Skeletal muscle satellite cell (primary cell): ENCODE results near the gene MALRD1.

Experiments used
- H3K27me3 ChIP-seq: 2 replicates; pipeline ENCODE4 v1.7.0; 2013; ENCODE audit warnings: low read length; ENCODE audit not compliant: control insufficient read depth, insufficient read depth
- H3K36me3 ChIP-seq: 2 replicates; pipeline ENCODE4 v1.7.0; 2013; ENCODE audit warnings: mild to moderate bottlenecking, control low read depth, low read length; ENCODE audit not compliant: insufficient read depth
- H3K4me1 ChIP-seq: 2 replicates; pipeline ENCODE4 v1.7.0; 2013; ENCODE audit warnings: low read length; ENCODE audit not compliant: control insufficient read depth, insufficient read depth
- H3K4me2 ChIP-seq: 2 replicates; pipeline ENCODE4 v1.7.0; 2013; ENCODE audit warnings: mild to moderate bottlenecking, low read length
- H3K4me3 ChIP-seq: 2 replicates; pipeline ENCODE4 v1.7.0; 2013; ENCODE audit warnings: low read length
- H3K9ac ChIP-seq: 2 replicates; pipeline ENCODE4 v1.7.0; 2013; ENCODE audit warnings: mild to moderate bottlenecking, low read depth, low read length, moderate library complexity
- H3K9me3 ChIP-seq: replicated peaks from 2 replicates; pipeline ENCODE4 v1.7.0; 2013; ENCODE audit warnings: mild to moderate bottlenecking, control low read depth, low read length

MALRD1 gene

DNA sequence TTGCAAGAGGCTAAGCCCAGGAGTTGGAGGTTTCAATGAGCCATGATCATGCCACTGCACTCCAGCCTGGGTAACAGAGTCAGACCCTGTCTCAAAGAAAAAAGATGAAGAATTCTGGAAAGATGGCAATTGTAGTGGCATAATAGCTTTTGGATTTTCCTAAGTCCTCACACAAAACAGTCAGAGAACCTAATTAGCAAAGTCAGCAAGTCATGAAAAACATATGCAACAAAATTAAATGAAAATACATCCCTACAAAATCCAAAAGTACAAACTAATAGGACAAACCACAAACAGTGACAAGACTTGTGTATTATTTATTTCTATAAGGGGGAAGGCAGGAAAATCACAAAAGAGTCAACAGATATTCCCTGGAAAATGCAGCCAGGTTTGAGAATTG lies 405.4 kb downstream of the MALRD1 start:
- Histone ChIP-seq H3K9me3 (no peaks in the 10 kb centered on the region), H3K4me3 (no peak overlapping the region), H3K36me3 (no peaks in the 10 kb centered on the region), H3K4me1 (no peaks in the 10 kb centered on the region), H3K9ac (no peak overlapping the region), H3K4me2 (no peak overlapping the region), H3K27me3 (no peaks in the 10 kb centered on the region)

- Histone ChIP-seq H3K4me1 (no peaks in the 10 kb centered on the region), H3K27me3 (no peaks in the 10 kb centered on the region), H3K4me3 (no peak overlapping the region), H3K36me3 (no peaks in the 10 kb centered on the region), H3K9me3 (no peaks in the 10 kb centered on the region), H3K4me2 (no peak overlapping the region), H3K9ac (no peak overlapping the region)
Measured at GRCh38 chr10:19461588-19461987, 413.0 kb downstream of the MALRD1 start.

GRCh38 chr10:19466709-19467108 lies 418.1 kb downstream of the MALRD1 start:
- Histone ChIP-seq H3K4me2 (no peak overlapping the region), H3K9me3 (no peaks in the 10 kb centered on the region), H3K36me3 (no peaks in the 10 kb centered on the region), H3K27me3 (no peaks in the 10 kb centered on the region), H3K9ac (no peak overlapping the region), H3K4me3 (no peak overlapping the region), H3K4me1 (no peaks in the 10 kb centered on the region)

DNA sequence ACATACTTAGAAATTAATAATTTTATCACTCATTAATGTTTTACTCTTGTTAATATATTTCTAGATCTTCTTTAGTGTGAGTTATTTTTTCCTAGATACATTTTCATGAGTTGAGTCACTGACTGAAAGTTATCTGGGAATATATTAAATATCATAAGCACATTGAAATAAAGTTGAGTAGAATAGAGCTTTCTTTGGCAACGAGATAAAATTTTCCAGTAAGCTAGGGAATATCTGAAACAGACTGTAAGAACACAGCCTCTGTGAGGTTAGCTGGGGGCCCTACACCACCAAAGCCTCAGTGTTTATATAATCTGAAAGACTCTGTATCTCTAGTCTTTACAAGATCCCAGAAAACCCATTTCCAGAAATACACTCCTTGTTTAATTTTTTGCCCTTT lies 419.8 kb downstream of the MALRD1 start:
- Histone ChIP-seq H3K4me3 (no peak overlapping the region), H3K27me3 (no peaks in the 10 kb centered on the region), H3K9me3 (no peaks in the 10 kb centered on the region), H3K9ac (no peak overlapping the region), H3K4me2 (no peak overlapping the region), H3K36me3 (no peaks in the 10 kb centered on the region), H3K4me1 (no peaks in the 10 kb centered on the region)

- no peak overlapping the region for H3K4me3 ChIP-seq
- H3K36me3 ChIP-seq: no peaks in the 10 kb centered on the region
- no peak overlapping the region for H3K4me2 ChIP-seq
- H3K9ac ChIP-seq: no peak overlapping the region
- no peaks in the 10 kb centered on the region for H3K4me1 ChIP-seq
- H3K9me3 ChIP-seq: no peaks in the 10 kb centered on the region
- no peaks in the 10 kb centered on the region for H3K27me3 ChIP-seq
Measured at GRCh38 chr10:19469521-19469920, 420.9 kb downstream of the MALRD1 start.

DNA sequence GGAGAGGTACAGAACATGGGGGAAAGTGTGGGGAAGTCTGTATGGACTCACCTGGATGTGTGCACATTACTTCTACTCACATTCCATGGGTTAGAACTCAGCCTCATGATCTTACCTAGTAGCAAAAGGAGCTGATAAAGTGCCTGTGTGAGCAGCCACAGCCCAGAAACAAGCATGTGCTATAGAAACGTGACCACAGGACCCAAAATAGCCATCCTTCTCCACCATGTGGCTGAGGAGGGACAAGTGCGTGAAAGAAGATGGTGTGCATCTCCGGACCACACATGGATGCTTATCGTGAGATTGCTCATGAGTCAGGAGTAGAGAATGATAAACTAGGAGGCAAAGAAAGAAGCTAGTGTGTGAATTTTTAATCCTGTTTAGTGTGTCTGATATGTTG lies 431.3 kb downstream of the MALRD1 start:
- Histone ChIP-seq H3K4me1 (no peaks in the 10 kb centered on the region), H3K4me2 (no peak overlapping the region), H3K9me3 (no peaks in the 10 kb centered on the region), H3K36me3 (no peaks in the 10 kb centered on the region), H3K4me3 (no peak overlapping the region), H3K27me3 (no peaks in the 10 kb centered on the region), H3K9ac (no peak overlapping the region)

GRCh38 chr10:19480353-19480752 lies 431.8 kb downstream of the MALRD1 start:
- Histone ChIP-seq H3K27me3 (no peaks in the 10 kb centered on the region), H3K9ac (no peak overlapping the region), H3K4me2 (no peak overlapping the region), H3K4me3 (no peak overlapping the region), H3K4me1 (no peaks in the 10 kb centered on the region), H3K36me3 (no peaks in the 10 kb centered on the region), H3K9me3 (no peaks in the 10 kb centered on the region)

- Histone ChIP-seq H3K4me1 (peaks cover 2% of the 10 kb centered on the region), H3K9me3 (no peaks in the 10 kb centered on the region), H3K4me3 (no peak overlapping the region)
Measured at GRCh38 chr10:19483421-19483820, 434.8 kb downstream of the MALRD1 start.

DNA sequence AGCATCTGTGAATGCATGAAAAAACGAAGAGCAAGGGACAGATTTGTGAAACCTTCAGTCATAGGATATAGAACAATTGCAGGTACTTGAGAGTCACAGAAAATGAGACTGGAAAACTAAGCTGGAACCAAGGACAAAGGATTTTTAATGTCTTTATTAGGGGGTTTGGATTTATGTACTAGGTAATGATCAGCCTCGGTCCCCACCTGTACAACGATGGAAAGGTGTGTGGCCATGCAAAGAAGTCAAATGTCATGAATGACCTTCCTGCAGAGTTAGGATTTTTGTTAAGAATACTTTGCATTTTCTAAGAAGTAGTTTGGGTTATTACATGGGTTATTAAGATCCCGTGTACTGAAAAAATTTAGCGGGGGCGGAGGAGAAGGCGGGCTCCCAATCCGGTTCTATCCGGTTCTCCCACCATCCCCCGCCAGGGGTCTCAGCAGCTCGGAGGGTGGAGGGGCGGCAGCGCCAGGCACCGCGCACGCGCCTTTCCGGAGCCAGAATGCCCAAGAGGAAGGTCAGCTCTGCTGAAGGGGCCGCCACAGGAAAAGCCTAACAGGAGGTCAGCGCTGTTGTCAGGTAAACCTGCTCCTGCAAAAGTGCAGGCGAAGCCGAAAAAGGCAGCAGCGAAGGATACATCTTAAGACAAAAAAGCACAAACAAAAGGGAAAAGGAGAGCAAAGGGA lies 440.1 kb downstream of the MALRD1 start:
- Histone ChIP-seq H3K36me3 (no peaks in the 10 kb centered on the region), H3K9me3 (no peaks in the 10 kb centered on the region), H3K9ac (peak overlapping the region; percentile 16), H3K4me1 (peaks cover 6% of the 10 kb centered on the region), H3K4me2 (peak overlapping the region; percentile 63), H3K4me3 (peak overlapping the region; percentile 51), H3K27me3 (no peaks in the 10 kb centered on the region)

More at GRCh38 chr10:19483421-19483820, 434.8 kb downstream of the MALRD1 start:
- Histone ChIP-seq H3K4me2 (no peak overlapping the region), H3K9ac (no peak overlapping the region), H3K27me3 (no peaks in the 10 kb centered on the region), H3K36me3 (no peaks in the 10 kb centered on the region)

DNA sequence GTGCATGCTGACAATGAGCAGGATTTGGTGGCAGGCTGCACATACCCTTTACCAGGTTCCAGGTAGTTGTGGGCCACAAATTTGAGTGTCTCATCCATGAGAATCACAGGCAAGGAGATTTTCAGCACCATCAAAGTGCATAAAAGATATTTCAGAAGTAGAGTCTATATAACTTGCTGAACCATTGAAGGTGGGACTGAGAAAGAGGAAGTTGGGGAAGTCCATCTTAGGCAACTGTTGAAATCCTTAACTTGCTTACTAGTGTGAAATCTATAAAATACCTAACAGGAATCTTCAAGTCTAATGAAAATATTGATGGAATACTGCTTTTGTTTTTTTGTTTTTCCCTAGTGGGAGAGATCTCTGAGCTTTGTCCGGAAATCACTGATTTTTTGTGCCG lies 442.6 kb downstream of the MALRD1 start:
- Histone ChIP-seq H3K9ac (no peak overlapping the region), H3K4me3 (no peak overlapping the region), H3K9me3 (no peaks in the 10 kb centered on the region), H3K4me1 (peaks cover 6% of the 10 kb centered on the region), H3K36me3 (no peaks in the 10 kb centered on the region), H3K27me3 (no peaks in the 10 kb centered on the region), H3K4me2 (no peak overlapping the region)

GRCh38 chr10:19493917-19494316 lies 445.3 kb downstream of the MALRD1 start:
- no peak overlapping the region for H3K4me3 ChIP-seq
- H3K27me3 ChIP-seq: no peaks in the 10 kb centered on the region
- no peaks in the 10 kb centered on the region for H3K9me3 ChIP-seq
- H3K4me1 ChIP-seq: no peaks in the 10 kb centered on the region
- H3K9ac ChIP-seq: no peak overlapping the region
- H3K4me2 ChIP-seq: no peak overlapping the region
- no peaks in the 10 kb centered on the region for H3K36me3 ChIP-seq

DNA sequence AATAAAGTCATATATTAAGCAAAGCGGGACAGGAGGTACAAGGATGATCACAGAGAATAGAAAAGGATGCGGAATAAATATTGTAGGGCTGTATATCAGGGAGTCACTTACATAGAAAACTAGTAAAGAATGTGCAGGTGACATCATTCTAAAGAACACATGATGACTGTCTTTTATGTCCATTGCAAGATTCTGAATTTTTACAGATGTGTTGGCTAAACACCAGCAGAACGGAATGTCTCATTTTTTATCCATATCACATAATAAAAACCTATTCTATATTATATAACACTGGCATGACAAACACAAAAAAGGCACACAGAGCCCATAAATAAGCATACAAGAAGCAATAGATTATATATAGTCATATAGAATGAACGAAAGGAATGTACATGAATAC lies 448.4 kb downstream of the MALRD1 start:
- H3K27me3 ChIP-seq: no peaks in the 10 kb centered on the region
- no peak overlapping the region for H3K4me3 ChIP-seq
- no peaks in the 10 kb centered on the region for H3K9me3 ChIP-seq
- H3K9ac ChIP-seq: no peak overlapping the region
- no peak overlapping the region for H3K4me2 ChIP-seq
- H3K4me1 ChIP-seq: no peaks in the 10 kb centered on the region
- H3K36me3 ChIP-seq: no peaks in the 10 kb centered on the region
